Endothelial cell of hepatic sinusoid (primary cell): ENCODE data around the gene NPW.

Experiments
- in situ Hi-C: cut with HindIII; loops from 2 replicates; pipeline ENCODE4 v1.10.0; 2017; ENCODE audit warnings: low sequenced_read_pairs

Gene NPW

DNA sequence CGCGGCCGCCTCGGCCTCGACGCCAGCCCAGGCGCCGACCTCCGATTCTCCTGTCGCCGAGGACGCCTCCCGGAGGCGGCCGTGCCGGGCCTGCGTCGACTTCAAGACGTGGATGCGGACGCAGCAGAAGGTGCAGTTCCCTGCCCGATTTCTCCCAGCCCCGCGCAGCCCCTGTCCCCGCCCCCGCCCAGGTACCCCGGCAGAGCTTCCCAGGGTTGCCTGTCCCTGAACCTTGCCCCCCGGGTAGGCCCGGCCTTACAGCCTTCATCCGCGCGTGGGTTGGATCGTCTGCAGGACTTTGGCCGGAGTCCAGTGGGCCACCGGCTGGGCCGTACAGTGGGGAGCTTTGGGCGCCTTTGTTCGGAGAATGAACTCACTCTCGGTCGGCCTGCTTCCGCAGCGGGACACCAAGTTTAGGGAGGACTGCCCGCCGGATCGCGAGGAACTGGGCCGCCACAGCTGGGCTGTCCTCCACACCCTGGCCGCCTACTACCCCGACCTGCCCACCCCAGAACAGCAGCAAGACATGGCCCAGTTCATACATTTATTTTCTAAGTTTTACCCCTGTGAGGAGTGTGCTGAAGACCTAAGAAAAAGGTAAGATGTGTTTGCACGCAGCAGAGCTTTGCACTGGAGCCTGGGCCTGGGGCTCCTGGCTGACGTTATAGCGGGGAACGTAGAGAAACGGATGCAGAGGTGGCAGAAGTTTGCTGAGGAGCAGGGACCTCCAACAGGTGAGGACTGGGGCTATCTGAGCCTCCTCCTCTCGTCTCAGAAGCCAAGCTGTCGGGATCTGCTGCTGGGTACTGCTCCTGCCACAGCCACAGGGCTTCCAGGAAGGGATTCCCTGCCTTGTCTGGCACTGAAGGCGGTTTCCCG is 35.0 kb upstream of the NPW start:
- in situ Hi-C loops, result no loop called here

DNA sequence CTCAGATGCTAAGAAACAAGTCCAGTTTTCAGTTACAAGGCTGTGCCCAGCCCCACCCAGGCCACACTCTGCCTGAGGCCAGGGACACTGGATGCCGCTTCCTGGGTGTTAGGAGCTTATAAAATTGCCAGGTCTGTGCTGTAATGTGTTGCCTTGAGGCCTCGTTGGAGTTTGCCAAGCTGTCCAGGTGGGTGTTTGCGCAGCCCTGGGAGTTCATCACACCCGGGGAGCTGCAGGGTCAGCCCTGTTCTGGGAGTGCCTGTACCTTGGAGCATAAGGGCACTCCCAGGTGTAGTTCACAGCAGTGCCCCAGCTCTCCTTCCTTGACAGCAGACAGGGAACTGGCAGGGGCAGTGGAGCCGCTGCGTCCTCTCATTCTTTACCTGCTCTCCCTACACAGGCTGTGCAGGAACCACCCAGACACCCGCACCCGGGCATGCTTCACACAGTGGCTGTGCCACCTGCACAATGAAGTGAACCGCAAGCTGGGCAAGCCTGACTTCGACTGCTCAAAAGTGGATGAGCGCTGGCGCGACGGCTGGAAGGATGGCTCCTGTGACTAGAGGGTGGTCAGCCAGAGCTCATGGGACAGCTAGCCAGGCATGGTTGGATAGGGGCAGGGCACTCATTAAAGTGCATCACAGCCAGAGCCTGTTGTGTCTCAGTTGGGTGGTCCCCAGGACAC is 34.0 kb upstream of the NPW start:
- in situ Hi-C loops, result no loop called here

DNA sequence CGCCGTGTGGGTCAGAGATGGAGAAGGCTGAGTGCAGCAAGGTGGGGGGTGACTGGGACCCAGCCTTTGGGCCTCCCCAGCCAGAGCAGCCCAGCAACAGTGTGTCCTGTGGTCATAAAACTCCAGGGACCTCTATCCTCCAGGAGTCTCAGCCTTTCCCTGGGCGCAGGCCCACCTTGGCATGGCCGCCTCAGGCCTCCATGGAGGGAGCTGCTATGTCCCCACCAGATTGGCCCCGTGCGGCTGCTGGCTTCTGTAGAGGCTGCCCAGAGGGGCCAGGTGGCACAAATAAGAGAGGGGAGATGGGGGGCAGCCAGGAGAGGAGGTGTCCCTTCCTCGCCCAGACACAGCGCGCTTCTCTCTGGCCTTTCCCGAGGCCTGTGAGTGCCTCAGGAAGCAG is 32.4 kb upstream of the NPW start:
- in situ Hi-C loops, result no loop called here

- in situ Hi-C loops, result no loop called here
These were observed 30.1 kb upstream of the NPW start, which contains the start of gene SYNGR3 for GRCh38 chr16:1989209-1990100. Gene SYNGR3, plus strand, starts transcription at chr16:1989970. Its CDS starts 133 bp downstream, at chr16:1990103.

- in situ Hi-C loops, result no loop called here
These were observed 29.6 kb upstream of the NPW start for GRCh38 chr16:1990101-1990350.

- in situ Hi-C loops, result no loop called here
These were observed 29.0 kb upstream of the NPW start for GRCh38 chr16:1990351-1991134.

DNA sequence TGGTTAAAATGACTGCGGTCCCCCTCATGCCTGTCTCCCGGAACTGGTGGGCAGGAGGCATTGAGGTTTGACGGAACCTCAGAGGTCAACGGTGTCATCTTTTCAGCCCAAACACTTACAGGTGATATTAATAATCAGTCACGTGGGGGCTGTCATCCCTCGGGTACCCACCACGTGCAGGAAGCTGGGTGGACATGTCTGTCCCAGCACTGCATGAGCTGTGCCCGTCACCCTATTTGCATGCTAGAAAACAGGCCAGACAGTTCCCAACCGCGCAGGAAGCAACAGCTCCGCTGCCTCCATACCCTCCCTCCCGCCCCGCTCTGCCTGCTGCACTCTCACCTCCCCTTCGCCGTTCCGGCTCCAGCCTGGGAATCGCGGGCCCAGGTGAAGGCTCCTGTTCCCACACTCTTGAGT is 28.4 kb upstream of the NPW start:
- in situ Hi-C loops, result no loop called here

DNA sequence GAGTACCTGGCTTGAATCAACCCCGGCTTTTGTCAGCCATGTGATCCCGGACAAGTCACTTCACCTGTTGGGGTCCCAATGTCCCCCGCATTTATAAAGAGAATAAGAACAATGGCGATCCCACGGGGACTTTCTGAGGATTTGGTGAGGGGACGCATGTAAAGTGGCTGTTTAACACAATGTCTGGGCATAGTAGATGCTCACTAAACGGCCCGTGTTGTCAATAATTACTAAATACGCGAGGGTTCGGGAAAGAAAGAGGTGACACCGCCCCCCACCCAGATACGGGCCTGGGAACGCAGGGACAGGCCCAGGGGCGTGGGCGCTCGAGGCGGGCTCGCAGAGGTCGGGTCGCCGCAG is 28.0 kb upstream of the NPW start:
- in situ Hi-C loops, result no loop called here

GRCh38 chr16:1991948-1992703 is 27.5 kb upstream of the NPW start:
- in situ Hi-C loops, result no loop called here

DNA sequence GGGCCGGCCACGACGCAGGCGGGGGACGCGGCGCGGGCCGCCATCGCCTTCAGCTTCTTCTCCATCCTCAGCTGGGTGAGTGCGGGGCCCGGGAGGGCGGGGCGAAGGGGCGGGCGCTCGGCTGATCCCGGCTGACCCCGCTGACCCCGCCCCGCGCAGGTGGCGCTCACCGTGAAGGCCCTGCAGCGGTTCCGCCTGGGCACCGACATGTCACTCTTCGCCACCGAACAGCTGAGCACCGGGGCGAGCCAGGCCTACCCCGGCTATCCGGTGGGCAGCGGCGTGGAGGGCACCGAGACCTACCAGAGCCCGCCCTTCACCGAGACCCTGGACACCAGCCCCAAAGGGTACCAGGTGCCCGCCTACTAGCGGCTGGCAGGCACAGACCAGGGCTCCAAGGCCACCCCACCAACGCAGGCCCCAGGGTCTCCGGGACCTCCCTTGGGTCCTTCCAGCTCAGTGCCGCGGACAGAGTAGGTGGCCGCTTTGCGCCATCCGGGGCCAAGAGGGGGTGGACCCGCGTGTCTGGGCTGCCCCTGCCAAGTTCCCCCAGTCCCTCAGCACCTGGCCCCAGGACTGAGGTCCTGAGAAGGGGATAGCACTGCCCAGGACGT is 26.8 kb upstream of the NPW start:
- in situ Hi-C loops, result no loop called here

DNA sequence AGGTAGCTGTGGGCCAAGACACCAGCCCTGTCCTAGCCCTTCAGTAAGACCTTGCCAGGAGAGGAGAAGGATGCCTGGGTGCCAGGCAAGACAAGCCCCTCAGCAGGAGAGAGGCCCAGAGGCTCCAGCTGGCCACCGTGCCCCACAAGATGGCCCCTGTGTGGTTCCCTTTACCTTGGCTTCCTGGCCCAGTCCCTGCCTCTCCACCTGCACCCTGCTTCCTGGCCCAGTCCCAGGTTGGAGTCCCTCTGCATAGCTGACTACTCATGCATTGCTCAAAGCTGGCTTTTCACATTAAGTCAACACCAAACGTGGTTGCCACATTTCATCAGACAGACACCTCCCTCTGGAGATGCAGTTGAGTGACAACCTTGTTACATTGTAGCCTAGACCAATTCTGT is 25.9 kb upstream of the NPW start:
- in situ Hi-C loops, result no loop called here

- in situ Hi-C loops, result no loop called here
These were observed 21.9 kb upstream of the NPW start for GRCh38 chr16:1997494-1998359.

DNA sequence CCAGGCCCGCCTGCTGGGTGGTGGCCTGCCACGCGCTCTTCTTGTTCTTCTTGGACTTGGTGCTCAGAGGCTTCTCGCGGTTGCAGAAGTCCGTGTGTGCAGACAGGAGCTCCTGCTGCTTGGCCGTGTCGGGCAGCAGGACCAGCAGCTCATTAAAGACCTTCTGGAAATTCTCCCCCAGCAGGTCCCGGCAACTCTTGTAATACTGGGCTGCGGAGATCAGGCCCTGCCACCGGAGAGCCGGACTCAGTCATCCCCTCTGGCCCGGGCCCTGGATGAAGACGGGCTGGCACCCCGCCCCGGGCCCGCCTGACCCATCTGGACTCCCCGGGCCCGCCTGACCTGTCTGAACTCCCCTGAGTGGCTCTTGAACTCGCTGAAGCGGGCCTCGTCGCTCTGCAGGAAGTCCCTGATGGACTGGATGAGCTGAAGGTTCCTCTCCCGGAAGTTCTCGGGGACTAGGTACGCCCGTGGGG is 21.2 kb upstream of the NPW start:
- in situ Hi-C loops, result no loop called here

DNA sequence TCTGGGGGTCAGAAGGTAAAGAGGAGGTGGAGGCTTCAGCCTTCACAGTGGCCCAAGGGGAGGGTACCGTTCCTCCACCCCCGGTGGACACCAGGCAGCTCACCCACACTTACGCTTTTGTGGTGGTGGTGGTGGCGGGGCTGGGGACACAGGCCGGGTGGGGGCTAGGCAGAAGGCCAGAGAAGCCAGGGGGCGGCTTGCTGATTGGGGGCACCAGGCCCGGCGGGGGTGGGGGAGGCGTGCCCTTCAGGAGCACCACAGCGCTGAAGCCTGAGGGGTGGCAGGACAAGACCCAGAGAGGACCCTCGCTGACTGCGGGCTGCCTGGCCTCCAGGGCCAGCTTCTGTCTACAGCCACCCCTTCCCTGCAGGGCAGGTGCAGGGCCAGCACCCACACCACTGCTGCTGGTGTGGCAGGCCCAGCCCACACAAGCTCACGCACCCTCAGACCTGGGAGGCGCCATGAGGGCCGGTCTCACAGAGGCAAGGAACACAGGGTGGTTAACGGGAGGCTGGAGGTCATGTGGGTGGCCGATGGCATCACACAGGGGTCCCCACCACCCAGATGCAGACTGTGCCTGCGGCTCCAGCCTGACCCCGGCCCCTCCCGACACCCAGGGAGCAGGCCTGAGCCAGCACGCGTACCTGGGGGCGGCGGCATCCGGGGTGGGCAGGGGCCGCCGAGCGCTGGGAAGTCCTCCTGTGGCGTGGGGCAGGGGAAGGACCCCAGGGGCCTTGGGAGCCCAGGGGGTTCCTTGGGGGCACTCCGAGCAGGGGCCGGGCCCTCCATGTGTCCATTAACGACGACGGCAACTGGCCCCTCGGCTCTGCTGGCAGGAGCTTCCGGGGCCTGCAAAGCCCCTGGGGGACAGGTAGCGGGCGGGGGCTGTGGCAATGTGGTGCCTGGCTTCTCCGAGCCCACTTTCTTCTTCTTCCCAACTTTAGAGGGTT is 20.5 kb upstream of the NPW start:
- in situ Hi-C loops, result no loop called here

- in situ Hi-C loops, result no loop called here
These were observed 19.6 kb upstream of the NPW start for GRCh38 chr16:1999866-2000514.

DNA sequence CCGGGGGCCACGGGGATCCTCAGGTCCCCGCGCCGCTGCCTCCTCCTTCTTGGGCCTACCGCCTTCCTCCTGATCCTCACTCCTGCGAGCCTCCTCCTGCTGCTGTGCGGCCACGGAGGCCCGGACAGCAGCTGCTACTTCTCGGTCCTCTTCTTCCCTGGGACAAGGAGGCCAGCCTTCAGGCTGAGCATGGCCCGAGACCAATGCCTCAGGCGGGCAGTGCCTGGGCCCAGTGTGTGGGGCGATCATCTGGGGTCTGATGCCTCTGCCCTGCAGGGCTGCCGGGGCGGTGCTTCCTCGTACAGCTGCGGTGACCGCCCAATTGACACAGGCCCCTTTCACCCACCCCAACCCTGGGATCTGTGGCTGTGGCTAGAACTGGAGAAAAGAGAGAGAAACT is 18.6 kb upstream of the NPW start:
- in situ Hi-C loops, result no loop called here
